Posterior vena cava (tissue), 2 donors: ENCODE data around the gene ELAVL3. TPM values are rescaled to one million over a fixed set of nuclear protein-coding genes. Genes with fewer than 3 reads are reported as not detected.
"Not testable (repeated sequence)": the region's sequence is repeated elsewhere in the genome, so short reads cannot be mapped to it uniquely, and the experiment has no call there.

Experiments
- DNase-seq: peaks from one replicate; pipeline ENCODE4 v3.0.0-alpha.2; 2020; ENCODE audit warnings: low spot score
- intact Hi-C, 2 donors: fragments of 100-400 bp; cut with DNase I; formaldehyde crosslinking; loops; one replicate each; pipeline versions ENCODE4 v1.14.1 to v1.14.2; 2022 to 2023
- total RNA-seq, 2 donors: library from RNA; stranded (reverse); fragmentation: NEBNext Ultra II Directional; extraction: Animal tissue kit (Norgen Biotek cat#: 25700); gene quantifications; one replicate each; pipeline ENCODE4 v1.2.1, GENCODE V29; 2021
- donor health status: DM: yes; HTN: yes; CAD: no.
- donor health status: DM: yes; HTN: yes; CAD: no.

The ELAVL3 gene
- total RNA-seq, 2 donors from 2014 or later, result not detected

DNA sequence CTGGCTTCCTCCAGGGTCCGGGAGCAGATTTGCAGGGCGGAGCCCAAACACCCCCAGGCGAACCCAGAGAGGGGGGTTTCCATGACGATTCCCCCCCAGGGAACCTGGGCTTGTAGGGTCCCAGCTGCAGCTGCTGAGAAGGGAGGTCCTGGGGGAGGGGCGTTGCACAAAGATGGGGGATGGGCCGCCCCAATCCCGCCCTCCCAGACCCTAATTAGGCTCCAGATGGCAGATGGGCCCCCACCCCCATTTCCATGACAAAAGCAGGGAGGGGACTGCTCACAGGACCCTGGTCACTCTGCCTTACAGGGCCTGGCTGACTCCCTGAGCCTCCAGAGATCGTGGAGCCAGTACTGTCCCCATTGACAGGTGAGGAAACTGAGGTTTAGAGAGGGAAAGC is 15.2 kb downstream of the ELAVL3 start:
- intact Hi-C loops, result no loop called here
- no peak for DNase-seq

- intact Hi-C loops, result no loop called here
- DNase-seq, result no peak
These were observed 16.2 kb downstream of the ELAVL3 start for GRCh38 chr19:11464333-11465265.

GRCh38 chr19:11463391-11463790 is 17.5 kb downstream of the ELAVL3 start:
- intact Hi-C loops, result no loop called here
- no peak for DNase-seq

DNA sequence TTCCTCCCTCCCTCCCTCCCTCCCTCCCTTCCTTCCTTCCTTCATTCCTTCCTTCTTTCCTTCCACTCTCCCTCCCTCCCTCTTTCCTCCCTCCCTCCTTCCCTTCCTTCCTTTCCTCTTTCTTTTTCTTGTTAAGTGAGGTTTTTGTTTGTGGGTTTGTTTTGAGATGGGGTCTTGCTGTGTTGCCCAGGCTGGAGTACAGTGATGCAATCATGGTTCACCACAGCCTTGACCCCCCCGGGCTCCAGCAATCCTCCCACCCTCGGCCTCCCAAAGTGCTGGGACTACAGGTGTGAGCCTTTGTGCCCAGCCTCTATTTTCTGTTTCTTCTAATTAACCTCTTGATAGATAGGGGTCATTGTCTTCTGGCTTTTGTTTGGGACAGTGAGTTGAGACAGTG is 19.4 kb downstream of the ELAVL3 start:
- intact Hi-C loops, result no loop called here
- no peak for DNase-seq

DNA sequence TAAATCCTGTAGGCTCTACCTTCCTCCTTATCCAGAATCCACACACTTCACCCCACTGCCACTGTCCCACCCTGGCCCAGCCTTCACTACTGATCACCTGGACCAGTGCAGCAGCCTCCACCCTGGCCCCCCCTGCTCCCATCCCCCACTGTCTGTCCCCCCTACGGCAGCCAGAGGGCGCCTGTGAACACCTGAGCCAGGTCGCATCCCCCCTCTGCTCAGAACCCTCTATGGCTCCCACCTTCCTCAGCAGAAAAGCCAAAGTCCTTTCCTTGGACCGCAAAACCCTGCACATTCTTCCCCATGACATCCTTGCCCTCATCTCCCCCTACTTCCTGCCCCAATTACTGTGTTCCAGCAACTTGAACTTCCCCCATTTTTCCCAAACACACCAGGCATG is 20.6 kb downstream of the ELAVL3 start:
- intact Hi-C loops, result no loop called here
- DNase-seq, result no peak

- DNase-seq, intact Hi-C loops: not testable (repeated sequence)
These were observed 21.9 kb downstream of the ELAVL3 start for GRCh38 chr19:11458912-11459311.

GRCh38 chr19:11458236-11458900 is 22.5 kb downstream of the ELAVL3 start:
- intact Hi-C loops, result no loop called here
- DNase-seq, result no peak

DNA sequence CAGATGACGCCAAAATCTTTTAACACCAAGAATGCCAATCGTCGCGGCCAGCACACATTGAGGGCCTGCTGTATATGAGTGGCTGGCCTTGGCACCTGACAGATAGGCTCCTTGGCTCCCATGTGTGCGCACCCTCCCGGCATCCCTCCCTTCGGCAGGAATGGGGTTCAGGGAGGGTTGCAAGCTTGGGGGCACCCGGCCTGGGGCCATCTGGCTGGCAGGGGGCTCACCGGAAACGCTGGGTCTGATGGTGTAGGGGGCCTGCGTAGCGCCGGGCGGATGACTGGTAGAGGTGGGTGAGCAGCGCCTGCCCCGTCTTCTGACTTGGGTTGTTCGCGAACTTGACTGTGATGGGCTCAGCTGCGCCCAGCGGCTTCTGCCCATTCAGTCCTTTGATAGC is 23.0 kb downstream of the ELAVL3 start:
- DNase-seq, result no peak
- intact Hi-C loops, result no loop called here

GRCh38 chr19:11457115-11457514 is 23.7 kb downstream of the ELAVL3 start:
- DNase-seq, result no peak
- intact Hi-C loops, result no loop called here

DNA sequence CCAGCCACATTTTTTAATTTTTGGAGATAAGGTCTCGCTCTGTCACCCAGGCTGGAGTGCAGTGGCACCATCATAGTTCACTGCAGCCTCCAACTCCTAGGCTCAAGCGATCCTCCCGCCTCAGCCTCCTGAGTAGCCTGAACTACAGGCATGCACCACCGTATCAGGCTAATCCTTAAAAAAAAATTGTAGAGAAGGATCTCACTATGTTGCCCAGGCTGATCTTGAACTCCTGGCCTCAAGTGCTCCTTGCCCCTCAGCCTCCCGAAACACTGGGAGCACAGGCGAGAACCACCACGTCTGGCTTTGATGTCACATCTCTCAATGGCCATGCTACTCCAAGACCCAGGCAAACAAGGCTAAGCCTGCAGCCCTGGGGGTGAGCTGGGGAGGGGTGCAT is 24.2 kb downstream of the ELAVL3 start:
- intact Hi-C loops, result no loop called here
- no peak for DNase-seq

- DNase-seq, intact Hi-C loops: not testable (repeated sequence)
These were observed 25.7 kb downstream of the ELAVL3 start for GRCh38 chr19:11455233-11455554.

DNA sequence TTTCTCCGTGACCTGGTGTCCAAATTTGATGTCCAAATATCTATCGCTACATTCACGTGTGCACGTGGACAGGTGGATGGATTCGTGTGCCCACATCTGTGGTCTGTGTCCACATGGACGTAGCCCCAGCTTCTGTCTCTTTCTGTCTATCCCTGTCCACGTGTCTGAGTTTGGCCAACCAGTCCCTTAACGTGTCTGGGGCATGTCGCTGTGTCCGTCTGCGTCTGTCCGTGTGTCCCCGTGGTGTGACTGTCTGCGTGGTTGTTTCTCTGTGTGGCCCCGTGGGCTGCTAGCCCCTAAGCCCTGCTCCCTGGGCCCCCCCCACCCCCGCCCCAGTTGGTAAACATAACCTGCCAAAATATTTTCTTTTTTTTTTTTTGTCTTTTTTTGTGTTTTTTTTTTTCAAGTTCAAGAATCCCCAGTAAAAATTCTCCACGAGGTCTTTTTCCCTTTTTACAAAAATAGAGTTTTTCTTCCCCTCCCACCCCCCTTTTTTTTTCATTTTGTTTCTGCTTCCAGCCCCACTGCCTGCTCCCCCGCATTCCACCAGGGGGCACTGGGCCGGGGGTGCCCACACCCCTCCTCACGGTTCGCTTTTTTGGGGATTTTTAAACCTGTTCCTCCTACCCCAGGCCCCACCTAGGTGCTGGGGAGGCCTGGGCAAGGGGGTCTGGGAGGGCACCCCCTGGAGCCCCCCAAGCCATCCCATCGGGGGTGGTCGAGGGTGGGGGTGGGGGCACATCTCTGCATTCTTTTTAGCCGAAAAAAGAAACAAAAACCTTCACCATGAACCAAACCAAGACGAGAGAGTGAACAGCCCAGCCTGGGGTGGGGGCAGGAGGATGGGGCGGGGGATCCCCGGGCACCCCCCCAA is 27.1 kb downstream of the ELAVL3 start:
- intact Hi-C loops, result no loop called here

DNA sequence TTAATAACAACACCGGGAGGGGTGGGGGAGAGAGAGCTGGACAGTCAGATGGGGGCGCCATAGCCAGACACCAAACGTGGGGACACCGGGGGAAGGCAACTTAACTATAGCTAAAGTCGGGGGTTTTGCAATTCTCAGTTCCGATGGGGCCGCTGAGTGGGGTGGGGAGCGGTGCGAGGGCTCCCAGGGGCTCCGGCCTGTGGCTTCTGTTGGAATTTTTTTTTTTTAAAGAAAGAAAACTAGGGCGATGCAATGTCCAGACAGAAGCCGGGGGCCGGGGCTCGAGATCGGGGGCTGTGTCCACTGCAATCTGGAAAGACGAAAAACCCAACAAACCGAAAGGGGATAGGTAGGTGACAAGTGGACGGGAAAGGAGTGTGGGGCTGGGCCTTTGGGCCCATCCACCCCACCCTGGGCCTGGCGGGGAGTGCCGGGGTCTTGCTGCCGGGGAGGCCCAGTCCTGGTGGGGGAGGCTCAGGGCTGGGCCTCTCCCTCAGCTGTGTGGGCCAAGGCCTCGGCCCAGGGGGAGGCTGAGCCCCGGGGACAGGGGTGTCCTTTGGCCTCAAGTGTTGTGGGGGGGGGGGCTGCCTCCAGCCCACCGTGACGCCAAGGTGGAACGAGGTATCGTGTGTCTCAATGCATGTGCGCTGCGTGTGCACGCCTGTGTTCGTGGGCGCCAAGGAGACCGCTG is 28.1 kb downstream of the ELAVL3 start:
- intact Hi-C loops, result no loop called here
- no peak for DNase-seq

More for the DNA sequence above, 27.1 kb downstream of the ELAVL3 start:
- no peak for DNase-seq

- intact Hi-C loops, result no loop called here
- no peak for DNase-seq
These were observed 28.8 kb downstream of the ELAVL3 start for GRCh38 chr19:11451871-11452619.

DNA sequence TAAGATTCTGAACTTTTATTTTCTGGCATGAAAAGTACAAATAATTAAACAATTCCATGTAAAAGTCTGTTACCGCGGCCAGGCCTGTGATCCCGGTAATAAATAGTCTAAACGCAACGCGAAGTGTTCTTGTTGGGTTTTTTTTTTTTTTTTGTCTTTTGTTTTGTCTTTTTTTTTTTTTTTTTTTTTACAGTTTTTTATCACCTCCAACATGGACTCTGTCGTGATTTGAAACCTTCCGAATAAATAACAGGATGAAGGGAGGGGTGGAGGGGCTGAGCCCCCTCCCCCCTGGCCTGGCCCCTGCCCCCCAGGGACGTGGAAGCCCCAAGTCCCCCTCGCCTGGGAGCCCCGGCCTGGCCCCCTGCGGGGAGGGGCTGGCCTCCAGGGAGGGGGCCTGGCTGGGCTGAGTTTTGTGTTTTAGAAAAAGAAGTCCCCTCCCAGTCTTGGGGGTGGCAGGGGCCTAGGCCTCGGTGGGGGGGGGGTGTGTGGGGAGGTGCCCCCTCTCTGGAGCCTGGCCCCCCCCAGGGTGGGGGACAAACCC is 29.4 kb downstream of the ELAVL3 start:
- intact Hi-C loops, result no loop called here

DNA sequence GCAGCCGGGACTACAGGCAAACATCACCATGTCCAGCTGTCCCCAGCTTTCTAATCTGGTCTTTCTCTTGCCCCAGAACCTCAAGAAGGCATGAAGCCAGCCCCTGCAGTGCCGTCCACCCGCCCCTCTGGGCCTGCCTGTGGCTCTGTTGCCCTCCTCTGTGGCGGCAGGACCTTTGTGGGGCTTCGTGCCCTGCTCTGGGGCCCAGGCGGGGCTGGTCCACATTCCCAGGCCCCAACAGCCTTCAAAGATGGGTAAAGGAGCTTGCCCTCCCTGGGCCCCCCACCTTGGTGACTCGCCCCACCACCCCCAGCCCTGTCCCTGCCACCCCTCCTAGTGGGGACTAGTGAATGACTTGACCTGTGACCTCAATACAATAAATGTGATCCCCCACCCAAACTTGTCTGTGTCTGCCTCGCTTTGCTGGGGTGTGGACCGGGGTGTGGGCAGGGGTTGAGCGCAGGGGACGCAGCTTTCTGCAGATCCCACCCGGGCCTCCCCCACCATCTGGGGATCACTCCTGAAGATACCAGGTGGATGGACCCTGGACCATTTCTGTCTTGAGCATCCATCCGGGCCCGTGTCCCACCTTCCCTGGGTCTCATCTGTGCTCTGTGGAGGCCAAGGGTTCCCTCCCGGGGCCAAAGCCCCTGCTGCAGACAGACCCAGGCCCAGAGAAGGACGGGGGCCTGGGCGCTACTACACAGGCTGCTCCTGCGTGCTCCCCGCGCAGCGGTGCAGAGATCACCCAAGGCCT is 30.1 kb downstream of the ELAVL3 start:
- intact Hi-C loops, result no loop called here
- no peak for DNase-seq

More for the DNA sequence above, 29.4 kb downstream of the ELAVL3 start:
- no peak for DNase-seq

DNA sequence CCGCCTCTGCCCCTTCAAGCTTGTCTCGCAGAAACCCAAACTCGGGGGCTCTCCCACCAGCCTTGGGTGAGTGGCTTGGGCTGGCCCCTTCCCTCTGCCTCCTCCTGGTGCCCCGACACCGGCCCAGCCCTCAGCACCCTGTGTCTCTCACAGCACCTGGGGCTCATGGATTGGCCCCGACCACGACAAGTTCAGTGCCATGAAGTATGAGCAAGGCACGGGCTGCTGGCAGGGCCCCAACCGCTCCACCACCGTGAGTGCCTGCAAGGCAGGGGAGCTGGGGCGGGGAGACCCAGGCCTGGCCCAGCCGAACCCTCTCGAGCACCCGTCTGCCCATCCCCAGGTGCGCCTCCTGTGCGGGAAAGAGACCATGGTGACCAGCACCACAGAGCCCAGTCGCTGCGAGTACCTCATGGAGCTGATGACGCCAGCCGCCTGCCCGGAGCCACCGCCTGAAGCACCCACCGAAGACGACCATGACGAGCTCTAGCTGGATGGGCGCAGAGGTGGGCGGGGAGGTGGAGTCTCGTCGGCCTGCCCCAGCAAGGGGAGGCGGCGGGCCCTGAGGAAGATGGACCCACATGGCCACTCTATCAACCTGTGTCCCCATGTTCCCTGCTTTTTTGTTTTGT is 31.8 kb downstream of the ELAVL3 start:
- intact Hi-C loops, result loop anchor here (2.0 to 10.0 kb wide), 3 partner anchors 30 to 314 kb away; partner anchors contain the start of gene TSPAN16 (in 1 of the 2)

More for the DNA sequence above, 31.8 kb downstream of the ELAVL3 start:
- no peak for DNase-seq
